MM.1S (cell line): Measurements from ENCODE around the gene GMPR2.

Experiments
- EZH2phosphoT487 ChIP-seq: fragments of 300-600 bp; sonication (generic); IDR thresholded peaks from 2 replicates; pipeline ENCODE4 v1.6.1; 2018; ENCODE audit warnings: antibody characterized with exemption, low read length
- TF ChIP-seq, protein P1 (sequence below): fragments of 300-600 bp; sonication (generic); IDR thresholded peaks from 2 replicates; pipeline ENCODE4 v1.5.1; 2016; ENCODE audit warnings: antibody characterized with exemption, low read length, mixed read lengths

GRCh38 chr14:24262821-24263733, 30.3 kb downstream of the GMPR2 start, which contains the start of gene TGM1:
- TF ChIP-seq, protein P1, sequence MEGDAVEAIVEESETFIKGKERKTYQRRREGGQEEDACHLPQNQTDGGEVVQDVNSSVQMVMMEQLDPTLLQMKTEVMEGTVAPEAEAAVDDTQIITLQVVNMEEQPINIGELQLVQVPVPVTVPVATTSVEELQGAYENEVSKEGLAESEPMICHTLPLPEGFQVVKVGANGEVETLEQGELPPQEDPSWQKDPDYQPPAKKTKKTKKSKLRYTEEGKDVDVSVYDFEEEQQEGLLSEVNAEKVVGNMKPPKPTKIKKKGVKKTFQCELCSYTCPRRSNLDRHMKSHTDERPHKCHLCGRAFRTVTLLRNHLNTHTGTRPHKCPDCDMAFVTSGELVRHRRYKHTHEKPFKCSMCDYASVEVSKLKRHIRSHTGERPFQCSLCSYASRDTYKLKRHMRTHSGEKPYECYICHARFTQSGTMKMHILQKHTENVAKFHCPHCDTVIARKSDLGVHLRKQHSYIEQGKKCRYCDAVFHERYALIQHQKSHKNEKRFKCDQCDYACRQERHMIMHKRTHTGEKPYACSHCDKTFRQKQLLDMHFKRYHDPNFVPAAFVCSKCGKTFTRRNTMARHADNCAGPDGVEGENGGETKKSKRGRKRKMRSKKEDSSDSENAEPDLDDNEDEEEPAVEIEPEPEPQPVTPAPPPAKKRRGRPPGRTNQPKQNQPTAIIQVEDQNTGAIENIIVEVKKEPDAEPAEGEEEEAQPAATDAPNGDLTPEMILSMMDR, result no peak
- no peak for TF ChIP-seq EZH2phosphoT487
